Kidney epithelial cell (primary cell): Measurements from ENCODE around the gene HS3ST5. TPM values are rescaled to one million over a fixed set of nuclear protein-coding genes. Genes with fewer than 3 reads are reported as not detected.

Experiments used
- DNase-seq: peaks from one replicate; pipeline ENCODE4 v3.0.0-alpha.2; 2010; ENCODE audit warnings: low read depth
- H3K27me3 ChIP-seq: 2 replicates; pipeline ENCODE4 v1.6.0; 2011; ENCODE audit warnings: low read length; ENCODE audit not compliant: control insufficient read depth, insufficient read depth
- H3K36me3 ChIP-seq: 2 replicates; pipeline ENCODE4 v1.5.1; 2011; ENCODE audit warnings: low read length; ENCODE audit not compliant: control insufficient read depth, insufficient read depth
- H3K4me3 ChIP-seq: 2 replicates; pipeline ENCODE4 v1.5.1; 2011; ENCODE audit warnings: low read depth, mild to moderate bottlenecking, control low read depth, low read length
- CTCF ChIP-seq: IDR thresholded peaks from 2 replicates; pipeline ENCODE4 v1.5.1; 2011; ENCODE audit warnings: mild to moderate bottlenecking, moderate library complexity, low read length, control low read depth, inconsistent platforms; ENCODE audit not compliant: insufficient read depth, poor library complexity, severe bottlenecking
- total RNA-seq: library from RNA; depleted of rRNA; stranded (reverse); fragments of >200 nt; gene quantifications from 2 replicates; pipeline ENCODE4 v1.2.3, GENCODE V29; 2015

HS3ST5 gene
- total RNA-seq, 1 donor from 2014 or later = 0.25 TPM

GRCh38 chr6:114159727-114160126 lies 183.1 kb downstream of the HS3ST5 start:
- no peak for TF ChIP-seq CTCF
- no peak for DNase-seq
- H3K4me3 ChIP-seq = no peak overlapping the region

GRCh38 chr6:114158838-114159694 lies 183.8 kb downstream of the HS3ST5 start:
- Histone ChIP-seq H3K27me3 (no peaks in the 10 kb centered on the region), H3K36me3 (no peaks in the 10 kb centered on the region), H3K4me3 (no peak overlapping the region)
- no peak for DNase-seq
- no peak for TF ChIP-seq CTCF

More at GRCh38 chr6:114159727-114160126, 183.1 kb downstream of the HS3ST5 start:
- Histone ChIP-seq H3K36me3 (no peaks in the 10 kb centered on the region), H3K27me3 (no peaks in the 10 kb centered on the region)

GRCh38 chr6:114158411-114158810 lies 184.4 kb downstream of the HS3ST5 start:
- no peak for DNase-seq
- no peak for TF ChIP-seq CTCF
- Histone ChIP-seq H3K4me3 (no peak overlapping the region), H3K27me3 (no peaks in the 10 kb centered on the region), H3K36me3 (no peaks in the 10 kb centered on the region)

- no peak for TF ChIP-seq CTCF
- Histone ChIP-seq H3K36me3 (no peaks in the 10 kb centered on the region), H3K27me3 (no peaks in the 10 kb centered on the region), H3K4me3 (no peak overlapping the region)
- DNase-seq = no peak
Measured at GRCh38 chr6:114157848-114158247, 185.0 kb downstream of the HS3ST5 start.

- no peak for DNase-seq
- no peak overlapping the region for H3K4me3 ChIP-seq
- TF ChIP-seq CTCF = no peak
- no peaks in the 10 kb centered on the region for H3K36me3 ChIP-seq
- no peaks in the 10 kb centered on the region for H3K27me3 ChIP-seq
Measured at GRCh38 chr6:114155763-114156162, 187.1 kb downstream of the HS3ST5 start.

GRCh38 chr6:114154812-114155211 lies 188.0 kb downstream of the HS3ST5 start:
- Histone ChIP-seq H3K36me3 (no peaks in the 10 kb centered on the region), H3K4me3 (no peak overlapping the region), H3K27me3 (no peaks in the 10 kb centered on the region)
- DNase-seq = no peak
- no peak for TF ChIP-seq CTCF
